Epithelial cell of proximal tubule (primary cell): Measurements from ENCODE around the gene RADX. TPM values are rescaled to one million over a fixed set of nuclear protein-coding genes. Genes with fewer than 3 reads are reported as not detected.

ENCODE experiments used
- DNase-seq: peaks from one replicate; pipeline ENCODE4 v3.0.0-alpha.2; 2011; ENCODE audit warnings: low read depth
- H3K4me3 ChIP-seq: 2 replicates; pipeline ENCODE4 v1.5.1; 2011; ENCODE audit warnings: low read depth, mild to moderate bottlenecking, low read length
- total RNA-seq: library from RNA; depleted of rRNA; stranded (reverse); fragments of >200 nt; gene quantifications from 2 replicates; pipeline ENCODE4 v1.2.3, GENCODE V29; 2015
- TF ChIP-seq, protein P1 (sequence below): conservative IDR thresholded peaks from 2 replicates; pipeline ENCODE4 v1.5.1; 2012; ENCODE audit warnings: low read depth, mild to moderate bottlenecking, low read length

Gene RADX
- total RNA-seq, 1 donor from 2014 or later: 1.4 TPM

- H3K4me3 ChIP-seq: no peak overlapping the region
- TF ChIP-seq, protein P1, sequence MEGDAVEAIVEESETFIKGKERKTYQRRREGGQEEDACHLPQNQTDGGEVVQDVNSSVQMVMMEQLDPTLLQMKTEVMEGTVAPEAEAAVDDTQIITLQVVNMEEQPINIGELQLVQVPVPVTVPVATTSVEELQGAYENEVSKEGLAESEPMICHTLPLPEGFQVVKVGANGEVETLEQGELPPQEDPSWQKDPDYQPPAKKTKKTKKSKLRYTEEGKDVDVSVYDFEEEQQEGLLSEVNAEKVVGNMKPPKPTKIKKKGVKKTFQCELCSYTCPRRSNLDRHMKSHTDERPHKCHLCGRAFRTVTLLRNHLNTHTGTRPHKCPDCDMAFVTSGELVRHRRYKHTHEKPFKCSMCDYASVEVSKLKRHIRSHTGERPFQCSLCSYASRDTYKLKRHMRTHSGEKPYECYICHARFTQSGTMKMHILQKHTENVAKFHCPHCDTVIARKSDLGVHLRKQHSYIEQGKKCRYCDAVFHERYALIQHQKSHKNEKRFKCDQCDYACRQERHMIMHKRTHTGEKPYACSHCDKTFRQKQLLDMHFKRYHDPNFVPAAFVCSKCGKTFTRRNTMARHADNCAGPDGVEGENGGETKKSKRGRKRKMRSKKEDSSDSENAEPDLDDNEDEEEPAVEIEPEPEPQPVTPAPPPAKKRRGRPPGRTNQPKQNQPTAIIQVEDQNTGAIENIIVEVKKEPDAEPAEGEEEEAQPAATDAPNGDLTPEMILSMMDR: no peak
- no peak for DNase-seq
Measured at GRCh38 chrX:106606571-106606970, 5.2 kb upstream of the RADX start.

DNA sequence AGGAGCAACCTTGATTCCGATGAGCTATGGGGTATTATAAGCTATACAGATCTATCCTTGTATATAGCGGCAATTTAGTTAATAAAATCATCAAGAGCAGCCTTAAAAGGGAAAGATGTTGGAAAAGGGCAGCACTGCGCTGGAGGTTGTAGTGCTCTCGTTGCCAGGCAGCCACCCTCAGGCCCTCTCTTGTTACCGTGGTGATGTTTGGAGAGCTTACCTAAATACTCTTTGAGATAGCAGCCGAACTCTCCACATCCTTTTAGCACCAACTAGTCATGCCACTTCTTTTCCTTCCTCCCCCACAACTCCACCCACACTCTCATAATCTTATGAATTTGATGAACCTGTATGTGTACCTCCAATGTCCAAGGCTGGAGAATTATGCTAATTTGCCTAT, 3.8 kb upstream of the RADX start:
- TF ChIP-seq, protein P1: no peak
- H3K4me3 ChIP-seq: no peak overlapping the region
- DNase-seq: no peak

DNA sequence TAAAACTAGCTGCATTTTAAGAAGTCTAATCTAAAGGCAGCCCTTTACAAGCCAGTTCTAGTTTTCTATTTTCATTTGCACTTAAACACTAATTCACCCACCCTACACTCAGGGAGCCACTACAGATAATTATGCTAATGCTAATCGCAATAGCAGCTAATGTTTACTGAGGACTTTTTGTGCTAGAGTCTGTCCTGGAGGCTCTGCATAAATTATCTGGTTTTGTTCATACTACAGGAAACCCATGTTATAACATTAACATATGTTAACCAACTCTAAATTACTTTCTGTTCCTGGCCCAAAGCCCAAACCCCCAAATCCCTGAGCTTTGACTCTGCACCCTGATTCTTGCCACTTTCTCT, 480 bp upstream of the RADX start:
- no peak for DNase-seq
- TF ChIP-seq, protein P1: no peak
- H3K4me3 ChIP-seq: peak overlapping the region; percentile 71

- TF ChIP-seq, protein P1: no peak
- peak overlapping the region; percentile 71 for H3K4me3 ChIP-seq
- no peak for DNase-seq
Measured at GRCh38 chrX:106612393-106612763, 600 bp downstream of the RADX start.

GRCh38 chrX:106613277-106613676, 1.5 kb downstream of the RADX start:
- peak overlapping the region; percentile 71 for H3K4me3 ChIP-seq
- TF ChIP-seq, protein P1: no peak
- DNase-seq: no peak

- DNase-seq: no peak
- H3K4me3 ChIP-seq: no peak overlapping the region
- TF ChIP-seq, protein P1: no peak
Measured at GRCh38 chrX:106615041-106615440, 3.3 kb downstream of the RADX start.

DNA sequence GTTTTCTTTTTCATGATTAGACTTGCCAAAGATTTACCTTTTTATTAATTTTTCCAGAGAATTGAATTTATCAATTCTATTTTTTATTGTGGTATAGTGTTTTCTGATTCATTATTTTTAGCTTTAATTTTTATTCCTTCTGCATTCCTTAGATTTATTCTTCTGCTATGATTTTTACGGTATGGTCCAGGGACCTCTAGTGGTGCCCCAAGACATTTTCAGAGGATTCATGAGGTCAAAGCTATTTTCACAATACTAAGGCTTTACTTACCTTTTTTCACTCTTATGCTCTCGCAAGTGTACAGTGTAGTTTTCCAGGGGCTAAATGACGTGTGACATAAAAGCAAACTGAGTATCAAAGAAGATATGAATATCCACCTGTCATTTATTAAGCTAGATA, 8.0 kb downstream of the RADX start:
- TF ChIP-seq, protein P1: peak; percentile 60
- no peak for DNase-seq

More for the DNA sequence above, 8.0 kb downstream of the RADX start:
- no peak overlapping the region for H3K4me3 ChIP-seq
